Left ventricle myocardium inferior (tissue), 1 donor: Measurements from ENCODE around the gene PLEKHO2. TPM values are rescaled to one million over a fixed set of nuclear protein-coding genes. Genes with fewer than 3 reads are reported as not detected.

Experiments used
- DNase-seq: peaks from one replicate; pipeline ENCODE4 v3.0.0-alpha.2; 2020
- H3K27ac ChIP-seq: fragments of 200-600 bp; replicated peaks from 2 replicates; pipeline ENCODE4 v1.8.0; 2021
- H3K27me3 ChIP-seq: fragments of 200-600 bp; 2 replicates; pipeline ENCODE4 v1.8.0; 2021; ENCODE audit warnings: low read depth
- H3K36me3 ChIP-seq: fragments of 200-600 bp; 2 replicates; pipeline ENCODE4 v1.8.0; 2021
- H3K4me1 ChIP-seq: fragments of 200-600 bp; 2 replicates; pipeline ENCODE4 v1.8.0; 2021
- H3K4me3 ChIP-seq: fragments of 200-600 bp; 2 replicates; pipeline ENCODE4 v1.8.0; 2021; ENCODE audit warnings: mild to moderate bottlenecking, moderate library complexity
- H3K9me3 ChIP-seq: fragments of 200-600 bp; replicated peaks from 2 replicates; pipeline ENCODE4 v1.8.0; 2021
- intact Hi-C: fragments of 100-400 bp; cut with micrococcal nuclease; formaldehyde crosslinking; loops from one replicate; pipeline ENCODE4 v1.11.0; 2022
- total RNA-seq: library from RNA; stranded (reverse); fragmentation: NEBNext Ultra II Directional; extraction: Animal tissue kit (Norgen Biotek cat#: 25700); gene quantifications from one replicate; pipeline ENCODE4 v1.2.1, GENCODE V29; 2021
- TF ChIP-seq, protein P1 (sequence below): fragments of 200-600 bp; IDR thresholded peaks from 2 replicates; pipeline ENCODE4 v1.8.0; 2021; ENCODE audit warnings: antibody characterized with exemption, mild to moderate bottlenecking, borderline replicate concordance
- donor health status: DM: no; HTN: yes; CAD: no; lungs with severe emphysema.

Gene PLEKHO2
- total RNA-seq, 1 donor from 2014 or later = 8.0 TPM

DNA sequence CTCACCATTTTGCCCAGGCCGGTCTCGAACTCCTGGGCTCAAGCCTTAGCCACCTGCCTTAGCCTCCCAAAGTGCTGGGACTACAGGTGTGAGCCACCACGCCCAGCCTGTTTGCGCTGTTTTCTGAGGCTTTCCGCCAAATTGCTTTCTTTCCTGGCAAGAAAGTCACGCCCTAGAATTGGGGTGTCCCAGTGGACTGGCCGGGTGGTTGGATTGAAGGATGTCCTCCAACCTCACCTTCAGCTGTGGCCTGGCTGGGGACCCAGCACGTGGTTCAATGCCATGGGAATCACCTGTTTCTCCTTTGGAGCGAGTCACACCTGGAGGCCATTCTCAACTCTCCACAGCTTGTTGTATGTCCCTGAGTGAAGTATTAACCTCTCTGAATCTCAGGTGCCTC lies 64.2 kb downstream of the PLEKHO2 start:
- H3K36me3 ChIP-seq = no peaks in the 10 kb centered on the region

DNA sequence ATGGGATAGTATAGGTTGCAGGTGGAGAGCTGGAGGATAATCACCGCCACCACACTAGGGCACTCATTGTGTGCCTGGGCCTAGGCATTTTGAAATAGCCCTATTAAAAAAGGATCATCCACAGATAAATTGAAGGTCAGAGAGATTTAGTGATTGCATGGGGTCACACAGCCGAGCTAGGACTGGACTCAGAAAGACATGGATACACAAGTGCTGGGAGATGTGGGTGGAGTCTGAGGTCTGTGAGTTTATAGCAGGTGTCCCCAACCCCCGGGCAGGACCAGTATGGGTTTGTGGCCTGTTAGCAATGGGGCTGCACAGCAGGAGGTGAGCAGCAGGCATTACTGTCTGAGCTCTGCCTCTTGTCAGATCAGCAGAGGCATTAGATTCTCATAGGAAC lies 64.7 kb downstream of the PLEKHO2 start:
- DNase-seq = peak; percentile 3
- TF ChIP-seq, protein P1, sequence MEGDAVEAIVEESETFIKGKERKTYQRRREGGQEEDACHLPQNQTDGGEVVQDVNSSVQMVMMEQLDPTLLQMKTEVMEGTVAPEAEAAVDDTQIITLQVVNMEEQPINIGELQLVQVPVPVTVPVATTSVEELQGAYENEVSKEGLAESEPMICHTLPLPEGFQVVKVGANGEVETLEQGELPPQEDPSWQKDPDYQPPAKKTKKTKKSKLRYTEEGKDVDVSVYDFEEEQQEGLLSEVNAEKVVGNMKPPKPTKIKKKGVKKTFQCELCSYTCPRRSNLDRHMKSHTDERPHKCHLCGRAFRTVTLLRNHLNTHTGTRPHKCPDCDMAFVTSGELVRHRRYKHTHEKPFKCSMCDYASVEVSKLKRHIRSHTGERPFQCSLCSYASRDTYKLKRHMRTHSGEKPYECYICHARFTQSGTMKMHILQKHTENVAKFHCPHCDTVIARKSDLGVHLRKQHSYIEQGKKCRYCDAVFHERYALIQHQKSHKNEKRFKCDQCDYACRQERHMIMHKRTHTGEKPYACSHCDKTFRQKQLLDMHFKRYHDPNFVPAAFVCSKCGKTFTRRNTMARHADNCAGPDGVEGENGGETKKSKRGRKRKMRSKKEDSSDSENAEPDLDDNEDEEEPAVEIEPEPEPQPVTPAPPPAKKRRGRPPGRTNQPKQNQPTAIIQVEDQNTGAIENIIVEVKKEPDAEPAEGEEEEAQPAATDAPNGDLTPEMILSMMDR = no peak
- no peaks in the 10 kb centered on the region for H3K36me3 ChIP-seq
- no peak overlapping the region for H3K4me3 ChIP-seq
- H3K4me1 ChIP-seq = peaks cover 10% of the 10 kb centered on the region
- H3K9me3 ChIP-seq = peaks cover 5% of the 10 kb centered on the region
- intact Hi-C loops = loop anchor here (5.0 kb wide), 1 partner anchor 174 kb away; no protein-coding TSS in a partner anchor
- peaks cover 15% of the 10 kb centered on the region for H3K27me3 ChIP-seq
- H3K27ac ChIP-seq = no peak overlapping the region

More for the DNA sequence above, 64.2 kb downstream of the PLEKHO2 start:
- TF ChIP-seq, protein P1 = no peak
- peaks cover 13% of the 10 kb centered on the region for H3K27me3 ChIP-seq
- H3K9me3 ChIP-seq = peaks cover 9% of the 10 kb centered on the region
- DNase-seq = peak; percentile 11
- intact Hi-C loops = loop anchor here (5.0 kb wide), 1 partner anchor 174 kb away; no protein-coding TSS in a partner anchor
- peaks cover 5% of the 10 kb centered on the region for H3K4me1 ChIP-seq
- H3K4me3 ChIP-seq = peak overlapping the region; percentile 55
- no peak overlapping the region for H3K27ac ChIP-seq

DNA sequence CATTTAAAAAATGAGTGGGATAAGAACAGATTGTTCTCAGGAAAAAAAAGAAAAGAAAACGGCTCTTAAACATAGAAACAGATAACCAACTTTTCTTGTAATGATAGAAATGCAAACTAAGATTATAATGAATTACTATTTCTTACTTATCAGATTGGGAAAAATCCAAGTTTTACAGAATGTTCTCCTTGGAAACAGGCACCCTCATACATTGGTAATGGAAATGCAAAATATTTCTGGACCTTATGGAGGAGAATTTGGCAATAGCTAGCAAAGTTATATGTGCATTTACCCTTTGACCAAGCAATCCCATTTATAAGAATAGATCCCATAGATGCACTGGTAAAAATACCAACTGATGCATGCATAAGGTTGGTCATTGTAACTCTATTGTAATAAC lies 66.3 kb downstream of the PLEKHO2 start:
- no peak overlapping the region for H3K4me3 ChIP-seq
- H3K36me3 ChIP-seq = no peaks in the 10 kb centered on the region
- intact Hi-C loops = loop anchor here (5.0 kb wide), 1 partner anchor 176 kb away; no protein-coding TSS in a partner anchor
- peaks cover 22% of the 10 kb centered on the region for H3K4me1 ChIP-seq
- no peak for DNase-seq
- H3K27me3 ChIP-seq = peaks cover 16% of the 10 kb centered on the region
- TF ChIP-seq, protein P1 = no peak
- no peaks in the 10 kb centered on the region for H3K9me3 ChIP-seq
- H3K27ac ChIP-seq = no peak overlapping the region

DNA sequence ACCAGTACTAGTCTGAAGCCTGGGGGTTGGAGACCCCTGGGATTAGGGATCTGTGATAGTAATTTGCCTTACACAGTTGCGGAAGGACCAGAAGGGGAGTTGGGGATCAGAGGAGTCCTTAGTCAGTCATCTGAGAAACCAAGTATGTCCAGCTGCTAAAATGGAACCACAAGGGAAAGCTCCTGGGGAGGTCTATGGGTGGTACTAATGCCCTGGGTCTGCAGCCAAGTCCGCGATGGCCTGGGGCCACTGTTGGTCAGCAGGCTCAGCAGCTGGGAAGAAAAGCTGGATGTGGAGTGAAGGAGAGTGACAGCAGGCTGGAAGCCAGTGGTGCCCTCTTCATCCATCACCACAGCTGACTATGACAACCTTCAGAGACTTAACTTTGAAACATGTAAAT lies 67.8 kb downstream of the PLEKHO2 start:
- TF ChIP-seq, protein P1 = no peak
- H3K4me1 ChIP-seq = peaks cover 22% of the 10 kb centered on the region
- DNase-seq = peak; percentile 2
- intact Hi-C loops = loop anchor here (5.0 kb wide), 1 partner anchor 177 kb away; no protein-coding TSS in a partner anchor
- H3K27me3 ChIP-seq = peaks cover 16% of the 10 kb centered on the region
- no peak overlapping the region for H3K27ac ChIP-seq
- H3K36me3 ChIP-seq = no peaks in the 10 kb centered on the region
- H3K4me3 ChIP-seq = no peak overlapping the region
- no peaks in the 10 kb centered on the region for H3K9me3 ChIP-seq

DNA sequence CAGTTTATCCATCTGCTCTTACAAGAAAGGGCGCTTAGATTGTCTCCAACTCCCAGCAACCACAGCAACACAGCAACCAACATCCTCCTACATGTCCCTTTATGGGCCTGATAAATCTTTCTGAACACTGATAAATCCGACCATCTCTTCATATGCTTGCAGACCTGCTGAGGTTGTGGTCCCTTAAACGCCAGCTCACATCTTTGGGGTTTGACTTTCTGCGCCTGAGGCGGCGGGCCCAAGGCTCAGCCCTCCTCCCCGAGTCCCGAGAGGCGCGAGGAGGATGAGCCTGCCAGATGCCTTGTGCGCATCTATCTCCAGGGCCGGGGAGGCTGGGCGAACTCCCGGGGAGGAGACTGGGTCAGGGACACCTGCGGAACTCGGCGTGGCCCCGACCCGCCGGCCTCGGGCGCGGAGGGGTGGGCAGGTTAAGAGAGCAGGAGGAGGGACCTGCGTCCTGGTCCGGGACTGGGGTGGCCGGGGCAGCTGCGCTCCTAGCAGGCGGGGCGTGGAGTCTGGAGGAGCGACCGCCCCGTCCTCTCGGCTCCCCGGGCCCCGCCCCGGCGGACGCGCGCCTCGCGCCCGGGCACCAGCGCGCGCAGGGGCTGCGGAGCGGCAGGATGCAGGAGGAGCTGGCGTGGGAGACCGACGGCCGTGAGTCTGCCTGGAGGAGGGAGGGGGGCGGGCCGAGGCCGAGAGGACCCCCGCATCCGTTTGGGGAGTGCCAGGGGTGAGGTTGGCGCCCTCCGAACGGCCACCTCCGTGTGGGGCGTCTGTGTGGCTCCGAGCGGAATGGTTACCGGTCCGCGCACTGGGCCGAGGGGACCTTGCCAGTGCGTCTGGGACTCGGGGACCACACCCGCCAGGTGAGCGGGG lies 69.8 kb downstream of the PLEKHO2 start, which contains the start of gene ANKDD1A:
TSS of gene ANKDD1A (plus strand) at position 592 of the 876 bp plus-strand sequence. CDS start at position 621, 29 bp downstream.
- intact Hi-C loops = no loop called here
- Histone ChIP-seq H3K4me1 (peaks cover 18% of the 10 kb centered on the region), H3K27ac (peak within 1 kb of the TSS; percentile 54), H3K36me3 (no peaks in the 10 kb centered on the region), H3K4me3 (peak within 1 kb of the TSS; percentile 76), H3K9me3 (no peaks in the 10 kb centered on the region), H3K27me3 (peaks cover 16% of the 10 kb centered on the region)
- peak; percentile 74 for DNase-seq
- TF ChIP-seq, protein P1 = no peak
